Fibroblast of mammary gland (primary cell): Measurements from ENCODE around the gene EPB41.

ENCODE experiments used
- DNase-seq: peaks from one replicate; pipeline ENCODE4 v3.0.0-alpha.2; 2010; ENCODE audit warnings: low read depth
- H3K4me3 ChIP-seq: 2 replicates; pipeline ENCODE4 v1.5.1; 2011; ENCODE audit warnings: low read depth, mild to moderate bottlenecking, low read length, moderate library complexity; ENCODE audit not compliant: control insufficient read depth
- TF ChIP-seq, protein P1 (sequence below): conservative IDR thresholded peaks from 2 replicates; pipeline ENCODE4 v1.5.1; 2011; ENCODE audit warnings: low read depth, low read length, inconsistent platforms; ENCODE audit not compliant: control insufficient read depth, insufficient read depth

Gene EPB41

GRCh38 chr1:29133861-29134694 is 219.7 kb downstream of the EPB41 start:
- TF ChIP-seq, protein P1, sequence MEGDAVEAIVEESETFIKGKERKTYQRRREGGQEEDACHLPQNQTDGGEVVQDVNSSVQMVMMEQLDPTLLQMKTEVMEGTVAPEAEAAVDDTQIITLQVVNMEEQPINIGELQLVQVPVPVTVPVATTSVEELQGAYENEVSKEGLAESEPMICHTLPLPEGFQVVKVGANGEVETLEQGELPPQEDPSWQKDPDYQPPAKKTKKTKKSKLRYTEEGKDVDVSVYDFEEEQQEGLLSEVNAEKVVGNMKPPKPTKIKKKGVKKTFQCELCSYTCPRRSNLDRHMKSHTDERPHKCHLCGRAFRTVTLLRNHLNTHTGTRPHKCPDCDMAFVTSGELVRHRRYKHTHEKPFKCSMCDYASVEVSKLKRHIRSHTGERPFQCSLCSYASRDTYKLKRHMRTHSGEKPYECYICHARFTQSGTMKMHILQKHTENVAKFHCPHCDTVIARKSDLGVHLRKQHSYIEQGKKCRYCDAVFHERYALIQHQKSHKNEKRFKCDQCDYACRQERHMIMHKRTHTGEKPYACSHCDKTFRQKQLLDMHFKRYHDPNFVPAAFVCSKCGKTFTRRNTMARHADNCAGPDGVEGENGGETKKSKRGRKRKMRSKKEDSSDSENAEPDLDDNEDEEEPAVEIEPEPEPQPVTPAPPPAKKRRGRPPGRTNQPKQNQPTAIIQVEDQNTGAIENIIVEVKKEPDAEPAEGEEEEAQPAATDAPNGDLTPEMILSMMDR, result no peak
- DNase-seq, result no peak
- H3K4me3 ChIP-seq, result no peak overlapping the region

DNA sequence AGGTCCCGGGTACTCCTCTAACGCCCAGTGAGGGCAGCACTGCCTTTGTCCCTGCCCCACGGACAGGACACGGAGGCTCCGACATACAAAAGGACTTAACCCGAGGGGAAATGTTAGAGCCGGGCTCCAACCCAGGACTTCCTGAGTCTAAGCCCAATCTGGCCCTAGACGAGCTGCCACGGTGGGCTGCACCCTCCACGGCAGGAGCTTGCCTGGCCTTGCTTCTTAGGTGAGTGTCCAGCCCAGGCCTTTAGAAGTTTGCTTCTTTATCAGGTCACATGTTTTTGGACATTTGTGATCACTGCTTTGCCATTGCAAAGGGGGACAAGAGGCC is 220.3 kb downstream of the EPB41 start:
- TF ChIP-seq, protein P1, result no peak
- DNase-seq, result no peak
- H3K4me3 ChIP-seq, result no peak overlapping the region

DNA sequence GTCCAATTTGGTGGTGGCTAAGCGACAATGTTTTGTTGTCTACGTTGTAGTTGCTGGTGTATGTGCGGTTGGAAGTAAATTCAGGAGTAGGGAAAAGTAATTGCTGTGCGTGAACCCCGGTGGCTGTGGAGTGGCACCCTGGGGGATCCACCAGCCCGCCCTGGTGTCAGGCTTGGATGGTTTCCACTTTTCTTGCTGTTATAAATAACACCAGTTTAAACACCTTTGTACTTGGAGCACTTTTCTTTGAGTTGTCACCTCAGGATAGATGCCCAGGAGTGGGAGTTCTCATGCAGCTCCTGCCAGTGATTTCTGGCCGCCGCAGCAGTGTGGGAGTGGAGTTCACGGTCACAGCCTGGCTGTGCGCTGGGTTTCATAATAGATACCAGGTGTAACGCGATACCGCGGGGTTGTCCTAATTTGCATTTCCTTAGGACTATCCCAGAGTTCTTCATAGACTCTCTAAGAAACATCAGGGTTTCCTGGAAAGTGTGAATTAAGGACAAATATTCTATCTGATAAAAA is 222.1 kb downstream of the EPB41 start:
- peak; percentile 64 for DNase-seq
- TF ChIP-seq, protein P1, result no peak
- no peak overlapping the region for H3K4me3 ChIP-seq

GRCh38 chr1:29142714-29143113 is 228.3 kb downstream of the EPB41 start:
- no peak for DNase-seq
- TF ChIP-seq, protein P1, result no peak

DNA sequence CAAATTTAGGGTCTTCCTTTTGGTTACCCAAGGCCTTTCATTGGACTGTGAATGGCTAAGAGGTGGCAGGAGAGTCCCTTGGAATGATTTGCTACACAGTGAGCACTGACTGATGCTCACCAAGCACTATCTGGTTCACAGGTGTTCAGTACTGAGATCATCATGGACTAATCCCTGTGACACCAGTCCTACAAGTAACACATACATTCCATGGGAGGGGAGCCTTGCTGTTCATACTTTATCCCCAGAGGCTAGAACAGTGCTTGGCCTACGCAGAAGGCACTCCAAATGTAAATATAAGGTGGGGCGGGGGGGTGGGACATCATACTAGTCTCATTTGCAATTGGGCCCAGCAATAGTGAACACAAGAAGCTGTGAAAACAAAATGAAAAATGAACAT is 229.8 kb downstream of the EPB41 start:
- TF ChIP-seq, protein P1, result no peak
- H3K4me3 ChIP-seq, result no peak overlapping the region
- DNase-seq, result no peak

More at GRCh38 chr1:29142714-29143113, 228.3 kb downstream of the EPB41 start:
- no peak overlapping the region for H3K4me3 ChIP-seq

GRCh38 chr1:29145739-29146437 is 231.5 kb downstream of the EPB41 start:
- TF ChIP-seq, protein P1, result no peak
- no peak overlapping the region for H3K4me3 ChIP-seq
- DNase-seq, result peak; percentile 96
